Measurements from ENCODE around the gene ASTN1. TPM values are rescaled to one million over a fixed set of nuclear protein-coding genes. Genes with fewer than 3 reads are reported as not detected.

Gene ASTN1
- total and polyA plus RNA-seq, 9 of the 15 experiments (the other 6 are each of a cell fraction or from before 2014, with no cell fraction given): 0.05 to 0.22 (median 0.18) TPM

- DNase-seq (ENCODE audit: extremely low read depth in 1 of 4, low spot score in 3 of 4): no peak
- Histone ChIP-seq H2AFZ (ENCODE audit: low read depth, low read length) (no peak overlapping the region), H3K27ac (ENCODE audit: extremely low read depth, low read depth, low read length) (no peak overlapping the region), H4K20me1 (replicated peaks; ENCODE audit: control insufficient read depth, insufficient read depth, low read length) (no peaks in the 10 kb centered on the region), H3K9ac (ENCODE audit: insufficient read depth in 1 of 2, low read depth in 2 of 2, low read length in 2 of 2) (no peak overlapping the region), H3K9me3 (replicated peaks; ENCODE audit: control insufficient read depth, insufficient read depth, low read depth, low read length) (no peaks in the 10 kb centered on the region), H3K4me3 (no peak overlapping the region), H3K79me2 (ENCODE audit: control insufficient read depth, insufficient read depth, low read length) (no peaks in the 10 kb centered on the region), H3K9me1 (ENCODE audit: control insufficient read depth, insufficient read depth, low read length) (no peaks in the 10 kb centered on the region), H3K4me2 (ENCODE audit: insufficient read depth, low read length) (no peak overlapping the region), H3K4me1 (replicated peaks in 1 of 2; ENCODE audit: control insufficient read depth in 2 of 2, insufficient read depth in 2 of 2, low read length in 2 of 2) (no peaks in the 10 kb centered on the region), H3K36me3 (ENCODE audit: control insufficient read depth, insufficient read depth, low read length) (no peaks in the 10 kb centered on the region), H3K27me3 (ENCODE audit: control insufficient read depth in 2 of 2, insufficient read depth in 2 of 2, low read length in 2 of 2) (no peaks in the 10 kb centered on the region)
- 1% methylated on average over 5 of the region's 5 CpGs for WGBS (ENCODE audit: insufficient coverage, low coverage, missing lambda C conversion rate)
- ATAC-seq: no peak
- in situ Hi-C loops (cut with MboI) (no loop called here), intact Hi-C loops (cut with micrococcal nuclease) (no loop called here)
- FAIRE-seq: no peak
- ChIA-PET CTCF (ENCODE audit: low intra/inter-chr PET ratio) (no interaction called here), POLR2A (no interaction called here)
- BruUV-seq (replicated peaks): no TSS peak
- TF ChIP-seq ZBTB8A (IDR thresholded peaks at IDR 0.05; ENCODE audit: partially characterized antibody): no peak
- no peak for TF ChIP-seq MCM3 (IDR thresholded peaks at IDR 0.05)
- TF ChIP-seq ZNF217 (CRISPR knock-in tag; IDR thresholded peaks at IDR 0.05): no peak
- TF ChIP-seq ZNF280A (IDR thresholded peaks at IDR 0.05; ENCODE audit: low read depth, partially characterized antibody): no peak
- TF ChIP-seq GTF3C2 (IDR thresholded peaks at IDR 0.05; ENCODE audit: borderline replicate concordance, extremely low read depth, insufficient read length): no peak
- TF ChIP-seq ZNF764 (CRISPR knock-in tag; IDR thresholded peaks at IDR 0.05; ENCODE audit: low read depth): no peak
- TF ChIP-seq MEIS2 (IDR thresholded peaks at IDR 0.05; ENCODE audit: partially characterized antibody): no peak
- TF ChIP-seq REST (IDR thresholded peaks at IDR 0.05; ENCODE audit: borderline replicate concordance): no peak
- no peak for TF ChIP-seq REST (CRISPR knock-in tag; IDR thresholded peaks at IDR 0.05; ENCODE audit: low read depth)
Observed at GRCh38 chr1:177082855-177083693, 81.4 kb downstream of the ASTN1 start.

All from K562 (cell line).